HepG2 (cell line): ENCODE results near the gene CCDC57. TPM values are rescaled to one million over a fixed set of nuclear protein-coding genes. Genes with fewer than 3 reads are reported as not detected.
A peak's percentile ranks its signal among the peaks of the same experiment; 100 is the strongest.

ENCODE experiments used
- FOXM1 ChIP-seq: sonication (generic); formaldehyde crosslinking; IDR thresholded peaks from 2 replicates; pipeline ENCODE4 v1.5.0; 2020; ENCODE audit warnings: missing genetic modification reagents
- KLF12 ChIP-seq: sonication (generic); formaldehyde crosslinking; IDR thresholded peaks from 2 replicates; pipeline ENCODE4 v1.4.0; 2020; ENCODE audit warnings: missing genetic modification reagents, borderline replicate concordance
- KLF16 ChIP-seq, 2 experiments: sonication (generic) in 1 of 2; formaldehyde crosslinking in 1 of 2; IDR thresholded peaks; 2 replicates each; pipeline versions ENCODE4 v1.6.1 to v1.8.0; 2016 to 2023; ENCODE audit warnings: missing genetic modification reagents in 2 of 2, missing compliant biosample characterization in 1 of 2
- MEIS1 ChIP-seq: sonication (generic); formaldehyde crosslinking; IDR thresholded peaks from 2 replicates; pipeline ENCODE4 v1.9.0; 2021; ENCODE audit warnings: mild to moderate bottlenecking, missing genetic modification reagents, moderate library complexity, borderline replicate concordance
- MXI1 ChIP-seq: IDR thresholded peaks from 3 replicates; pipeline ENCODE4 v1.6.1; 2012; ENCODE audit warnings: low read depth, low read length, inconsistent platforms, borderline replicate concordance
- RXRA ChIP-seq: sonication (generic); formaldehyde crosslinking; IDR thresholded peaks from 2 replicates; pipeline ENCODE4 v1.5.1; 2020; ENCODE audit warnings: missing genetic modification reagents
- XRCC5 ChIP-seq: fragments of 200-400 bp; formaldehyde crosslinking; optimal IDR thresholded peaks from 2 replicates; pipeline ENCODE3; 2017; ENCODE audit warnings: mild to moderate bottlenecking, low read length
- ZKSCAN5 ChIP-seq: sonication (generic); formaldehyde crosslinking; IDR thresholded peaks from 2 replicates; pipeline ENCODE4 v1.5.1; 2020; ENCODE audit warnings: mild to moderate bottlenecking, missing genetic modification reagents
- ZMYM2 ChIP-seq: sonication (generic); formaldehyde crosslinking; IDR thresholded peaks from 2 replicates; pipeline ENCODE4 v1.8.0; 2022; ENCODE audit warnings: mild to moderate bottlenecking, missing genetic modification reagents
- ZNF10 ChIP-seq: sonication (generic); formaldehyde crosslinking; IDR thresholded peaks from 2 replicates; pipeline ENCODE4 v1.4.0; 2020; ENCODE audit warnings: mild to moderate bottlenecking, low read depth, missing genetic modification reagents, borderline replicate concordance
- ZNF34 ChIP-seq: sonication (generic); formaldehyde crosslinking; IDR thresholded peaks from 2 replicates; pipeline ENCODE4 v1.4.0; 2020; ENCODE audit warnings: mild to moderate bottlenecking, missing genetic modification reagents, borderline replicate concordance
- ZNF343 ChIP-seq: sonication (generic); formaldehyde crosslinking; IDR thresholded peaks from 2 replicates; pipeline ENCODE4 v1.4.0; 2020; ENCODE audit warnings: mild to moderate bottlenecking, missing genetic modification reagents
- ZNF367 ChIP-seq: sonication (generic); formaldehyde crosslinking; IDR thresholded peaks from 2 replicates; pipeline ENCODE4 v1.4.0; 2020; ENCODE audit warnings: missing genetic modification reagents, borderline replicate concordance
- ZNF724P ChIP-seq: sonication (generic); formaldehyde crosslinking; IDR thresholded peaks from 2 replicates; pipeline ENCODE4 v1.8.0; 2022; ENCODE audit warnings: missing genetic modification reagents, borderline replicate concordance
- ZSCAN22 ChIP-seq: sonication (generic); formaldehyde crosslinking; IDR thresholded peaks from 2 replicates; pipeline ENCODE4 v1.4.0; 2020; ENCODE audit warnings: mild to moderate bottlenecking, missing genetic modification reagents
- polyA plus RNA-seq, 8 experiments: library from polyadenylated mRNA; depleted of rRNA in 3 of 8; stranded (reverse) in 7 of 8; unstranded in 1 of 8; fragments of >200 nt; fragmentation: Illumina TruSeq in 4 of 8; extraction: Trizol in 4 of 8; gene quantifications; 2 replicates each; pipeline versions ENCODE4 v1.2.1 to v1.2.3, GENCODE V29; 2011 to 2016; ENCODE audit warnings: low read depth in 4 of 8, missing spikeins in 1 of 8, mixed read lengths in 1 of 8; ENCODE audit not compliant: insufficient read depth in 1 of 8
- total RNA-seq, 5 experiments: library from RNA; depleted of rRNA; stranded (reverse); fragments of >200 nt; fragmentation: Illumina TruSeq; extraction: Trizol; gene quantifications; 2 replicates each; pipeline ENCODE4 v1.2.3, GENCODE V29; 2016; ENCODE audit warnings: low read depth in 1 of 5
- TF ChIP-seq, protein P1 (sequence below): sonication (generic); formaldehyde crosslinking; IDR thresholded peaks from 2 replicates; pipeline ENCODE4 v1.4.0; 2020; ENCODE audit warnings: mild to moderate bottlenecking, missing genetic modification reagents, borderline replicate concordance

Gene CCDC57
- total and polyA plus RNA-seq, 2 of the 13 experiments (the other 11 are each of a cell fraction or from before 2014, with no cell fraction given): 59.3 to 59.9 TPM

DNA sequence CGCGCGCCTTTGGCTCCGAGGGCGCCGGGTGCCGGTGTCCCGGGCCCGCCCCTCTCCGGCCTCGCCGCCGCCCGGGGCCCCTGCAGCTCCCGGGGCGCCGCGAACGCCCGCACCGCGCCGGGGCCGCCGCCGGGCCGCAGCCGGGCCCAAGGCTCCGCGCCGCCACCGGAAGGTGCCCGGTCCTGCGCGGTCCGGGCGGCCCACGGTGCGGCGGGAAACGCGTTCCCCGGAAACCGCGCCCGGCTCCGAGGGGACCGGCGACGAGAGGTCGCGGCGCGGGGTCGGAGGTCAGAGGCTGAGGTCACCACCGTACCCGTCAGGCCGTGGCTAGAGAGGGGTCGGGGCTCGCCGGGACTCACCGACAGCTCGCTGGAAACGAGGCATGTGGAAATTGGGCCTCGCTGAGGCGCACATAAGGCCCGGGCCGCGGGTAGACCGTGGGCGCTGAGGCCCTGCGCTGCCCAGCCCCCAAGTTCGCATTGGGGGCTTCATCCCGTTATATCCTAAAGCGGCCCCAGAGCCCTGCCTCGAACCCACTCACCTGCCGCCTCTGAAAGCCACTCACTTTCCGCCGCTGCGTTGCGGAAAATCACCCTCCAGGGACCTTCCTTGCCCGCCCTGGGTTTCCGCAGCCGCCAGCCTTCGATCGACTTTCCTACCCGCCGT lies 146.9 kb downstream of the CCDC57 start, which contains the start of gene DUS1L (continued):
- peak; percentile 73; the same call in 1 of the 2 replicates for TF ChIP-seq ZNF724P (CRISPR knock-in tag)
- no peak for TF ChIP-seq ZMYM2 (CRISPR knock-in tag)
- 0 out of 2 replicates have a peak, but pooled peaks have one; percentile 51 for TF ChIP-seq ZNF34 (CRISPR knock-in tag)
- TF ChIP-seq ZNF343 (CRISPR knock-in tag): no peak
- TF ChIP-seq RXRA (CRISPR knock-in tag): peak; percentile 94
- TF ChIP-seq ZSCAN22 (CRISPR knock-in tag): no peak
- TF ChIP-seq ZKSCAN5 (CRISPR knock-in tag): no peak
- TF ChIP-seq, protein P1, sequence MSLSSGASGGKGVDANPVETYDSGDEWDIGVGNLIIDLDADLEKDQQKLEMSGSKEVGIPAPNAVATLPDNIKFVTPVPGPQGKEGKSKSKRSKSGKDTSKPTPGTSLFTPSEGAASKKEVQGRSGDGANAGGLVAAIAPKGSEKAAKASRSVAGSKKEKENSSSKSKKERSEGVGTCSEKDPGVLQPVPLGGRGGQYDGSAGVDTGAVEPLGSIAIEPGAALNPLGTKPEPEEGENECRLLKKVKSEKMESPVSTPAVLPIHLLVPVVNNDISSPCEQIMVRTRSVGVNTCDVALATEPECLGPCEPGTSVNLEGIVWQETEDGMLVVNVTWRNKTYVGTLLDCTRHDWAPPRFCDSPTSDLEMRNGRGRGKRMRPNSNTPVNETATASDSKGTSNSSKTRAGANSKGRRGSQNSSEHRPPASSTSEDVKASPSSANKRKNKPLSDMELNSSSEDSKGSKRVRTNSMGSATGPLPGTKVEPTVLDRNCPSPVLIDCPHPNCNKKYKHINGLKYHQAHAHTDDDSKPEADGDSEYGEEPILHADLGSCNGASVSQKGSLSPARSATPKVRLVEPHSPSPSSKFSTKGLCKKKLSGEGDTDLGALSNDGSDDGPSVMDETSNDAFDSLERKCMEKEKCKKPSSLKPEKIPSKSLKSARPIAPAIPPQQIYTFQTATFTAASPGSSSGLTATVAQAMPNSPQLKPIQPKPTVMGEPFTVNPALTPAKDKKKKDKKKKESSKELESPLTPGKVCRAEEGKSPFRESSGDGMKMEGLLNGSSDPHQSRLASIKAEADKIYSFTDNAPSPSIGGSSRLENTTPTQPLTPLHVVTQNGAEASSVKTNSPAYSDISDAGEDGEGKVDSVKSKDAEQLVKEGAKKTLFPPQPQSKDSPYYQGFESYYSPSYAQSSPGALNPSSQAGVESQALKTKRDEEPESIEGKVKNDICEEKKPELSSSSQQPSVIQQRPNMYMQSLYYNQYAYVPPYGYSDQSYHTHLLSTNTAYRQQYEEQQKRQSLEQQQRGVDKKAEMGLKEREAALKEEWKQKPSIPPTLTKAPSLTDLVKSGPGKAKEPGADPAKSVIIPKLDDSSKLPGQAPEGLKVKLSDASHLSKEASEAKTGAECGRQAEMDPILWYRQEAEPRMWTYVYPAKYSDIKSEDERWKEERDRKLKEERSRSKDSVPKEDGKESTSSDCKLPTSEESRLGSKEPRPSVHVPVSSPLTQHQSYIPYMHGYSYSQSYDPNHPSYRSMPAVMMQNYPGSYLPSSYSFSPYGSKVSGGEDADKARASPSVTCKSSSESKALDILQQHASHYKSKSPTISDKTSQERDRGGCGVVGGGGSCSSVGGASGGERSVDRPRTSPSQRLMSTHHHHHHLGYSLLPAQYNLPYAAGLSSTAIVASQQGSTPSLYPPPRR (CRISPR knock-in tag): peak; percentile 76; the same call in 1 of the 2 replicates
- peak; percentile 52; the same call in 1 of the 2 replicates for TF ChIP-seq KLF12 (CRISPR knock-in tag)
- peak; percentile 89; the same call in 2 of the 3 replicates for TF ChIP-seq MXI1
- TF ChIP-seq ZNF367 (CRISPR knock-in tag): 0 out of 2 replicates have a peak, but pooled peaks have one; percentile 53
- peak; percentile 62; the same call in 1 of the 2 replicates for TF ChIP-seq MEIS1 (CRISPR knock-in tag)
- TF ChIP-seq XRCC5: peak; percentile 96
- peak in 1 of 2 experiments; percentile 94; a peak in 2 of 4 replicates for TF ChIP-seq KLF16 (CRISPR knock-in tag; IDR thresholded peaks at IDR 0.05)
- peak; percentile 65; the same call in 1 of the 2 replicates for TF ChIP-seq FOXM1 (CRISPR knock-in tag)
- no peak for TF ChIP-seq ZNF10 (CRISPR knock-in tag)
